ENCODE measurements around the gene PPP2R2B. TPM values are rescaled to one million over a fixed set of nuclear protein-coding genes. Genes with fewer than 3 reads are reported as not detected.

PPP2R2B gene
- total and polyA plus RNA-seq, 3 donors from 2014 or later: 9.8 to 36.6 (median 32.0) TPM

GRCh38 chr5:146710348-146710747 is 168.2 kb downstream of the PPP2R2B start:
- H3K4me3 ChIP-seq: no peak overlapping the region
- no peaks in the 10 kb centered on the region for H3K27me3 ChIP-seq
- no peaks in the 10 kb centered on the region for H3K4me1 ChIP-seq
- intact Hi-C loops (cut with DNase I; ENCODE audit: low total_unique reads): no loop called here
- no peaks in the 10 kb centered on the region for H3K9me3 ChIP-seq
- no peak for TF ChIP-seq POLR2A (IDR thresholded peaks at IDR 0.05)
- TF ChIP-seq, protein P1, sequence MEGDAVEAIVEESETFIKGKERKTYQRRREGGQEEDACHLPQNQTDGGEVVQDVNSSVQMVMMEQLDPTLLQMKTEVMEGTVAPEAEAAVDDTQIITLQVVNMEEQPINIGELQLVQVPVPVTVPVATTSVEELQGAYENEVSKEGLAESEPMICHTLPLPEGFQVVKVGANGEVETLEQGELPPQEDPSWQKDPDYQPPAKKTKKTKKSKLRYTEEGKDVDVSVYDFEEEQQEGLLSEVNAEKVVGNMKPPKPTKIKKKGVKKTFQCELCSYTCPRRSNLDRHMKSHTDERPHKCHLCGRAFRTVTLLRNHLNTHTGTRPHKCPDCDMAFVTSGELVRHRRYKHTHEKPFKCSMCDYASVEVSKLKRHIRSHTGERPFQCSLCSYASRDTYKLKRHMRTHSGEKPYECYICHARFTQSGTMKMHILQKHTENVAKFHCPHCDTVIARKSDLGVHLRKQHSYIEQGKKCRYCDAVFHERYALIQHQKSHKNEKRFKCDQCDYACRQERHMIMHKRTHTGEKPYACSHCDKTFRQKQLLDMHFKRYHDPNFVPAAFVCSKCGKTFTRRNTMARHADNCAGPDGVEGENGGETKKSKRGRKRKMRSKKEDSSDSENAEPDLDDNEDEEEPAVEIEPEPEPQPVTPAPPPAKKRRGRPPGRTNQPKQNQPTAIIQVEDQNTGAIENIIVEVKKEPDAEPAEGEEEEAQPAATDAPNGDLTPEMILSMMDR (IDR thresholded peaks at IDR 0.05): no peak
- WGBS, 2 donors: 100% methylated on average over 1 of the region's 1 CpG
- no peaks in the 10 kb centered on the region for H3K36me3 ChIP-seq (ENCODE audit: low read depth, missing control alignments)
- no peak for DNase-seq
- H3K27ac ChIP-seq: no peak overlapping the region

GRCh38 chr5:146707316-146707715 is 171.2 kb downstream of the PPP2R2B start:
- TF ChIP-seq, protein P1 (IDR thresholded peaks at IDR 0.05): no peak
- TF ChIP-seq POLR2A (IDR thresholded peaks at IDR 0.05): no peak
- Histone ChIP-seq H3K9me3 (no peaks in the 10 kb centered on the region), H3K27ac (no peak overlapping the region), H3K27me3 (no peaks in the 10 kb centered on the region), H3K4me1 (no peaks in the 10 kb centered on the region), H3K4me3 (no peak overlapping the region), H3K36me3 (ENCODE audit: low read depth, missing control alignments) (no peaks in the 10 kb centered on the region)
- 82 to 84% methylated on average over 6 of the region's 6 CpGs for WGBS, 2 donors
- intact Hi-C loops (cut with DNase I; ENCODE audit: low total_unique reads): no loop called here
- DNase-seq: no peak

GRCh38 chr5:146706321-146706972 is 172.1 kb downstream of the PPP2R2B start:
- WGBS, 2 donors: 78 to 82% methylated on average over 15 to 32 of the region's 32 CpGs
- no peaks in the 10 kb centered on the region for H3K27me3 ChIP-seq
- no peak for DNase-seq
- TF ChIP-seq POLR2A (IDR thresholded peaks at IDR 0.05): no peak
- TF ChIP-seq, protein P1 (IDR thresholded peaks at IDR 0.05): no peak
- no peaks in the 10 kb centered on the region for H3K9me3 ChIP-seq
- intact Hi-C loops (cut with DNase I; ENCODE audit: low total_unique reads): no loop called here
- peak overlapping the region in 1 of 2 donors; percentile 23 for H3K4me3 ChIP-seq
- no peak overlapping the region for H3K27ac ChIP-seq
- H3K4me1 ChIP-seq: no peaks in the 10 kb centered on the region
- H3K36me3 ChIP-seq (ENCODE audit: low read depth, missing control alignments): no peaks in the 10 kb centered on the region

- H3K9me3 ChIP-seq: no peaks in the 10 kb centered on the region
- WGBS, 2 donors: 55 to 58% methylated on average over 4 of the region's 4 CpGs
- H3K27me3 ChIP-seq: no peaks in the 10 kb centered on the region
- H3K4me3 ChIP-seq: no peak overlapping the region
- TF ChIP-seq, protein P1 (IDR thresholded peaks at IDR 0.05): no peak
- TF ChIP-seq POLR2A (IDR thresholded peaks at IDR 0.05): no peak
- H3K27ac ChIP-seq: no peak overlapping the region
- H3K4me1 ChIP-seq: no peaks in the 10 kb centered on the region
- no peak for DNase-seq
- intact Hi-C loops (cut with DNase I; ENCODE audit: low total_unique reads): no loop called here
- H3K36me3 ChIP-seq (ENCODE audit: low read depth, missing control alignments): no peaks in the 10 kb centered on the region
Observed at GRCh38 chr5:146704949-146705665, 173.4 kb downstream of the PPP2R2B start.

All from testis (tissue), 3 donors.